Stimulated activated CD4-positive, alpha-beta T cell treated with anti-CD3 and anti-CD28 coated beads, TNF-alpha, amount 100 ng/mL, for 24 hours (primary cell): ENCODE data around the gene SLC22A23.

ENCODE experiments used
- DNase-seq, 3 experiments: peaks; one replicate each; pipeline ENCODE4 v3.0.0-alpha.2; 2020; ENCODE audit warnings: low read depth in 3 of 3

SLC22A23 gene

GRCh38 chr6:3285049-3285639 is 171.7 kb downstream of the SLC22A23 start:
- DNase-seq, result no peak

GRCh38 chr6:3284436-3284876 is 172.4 kb downstream of the SLC22A23 start:
- no peak for DNase-seq

DNA sequence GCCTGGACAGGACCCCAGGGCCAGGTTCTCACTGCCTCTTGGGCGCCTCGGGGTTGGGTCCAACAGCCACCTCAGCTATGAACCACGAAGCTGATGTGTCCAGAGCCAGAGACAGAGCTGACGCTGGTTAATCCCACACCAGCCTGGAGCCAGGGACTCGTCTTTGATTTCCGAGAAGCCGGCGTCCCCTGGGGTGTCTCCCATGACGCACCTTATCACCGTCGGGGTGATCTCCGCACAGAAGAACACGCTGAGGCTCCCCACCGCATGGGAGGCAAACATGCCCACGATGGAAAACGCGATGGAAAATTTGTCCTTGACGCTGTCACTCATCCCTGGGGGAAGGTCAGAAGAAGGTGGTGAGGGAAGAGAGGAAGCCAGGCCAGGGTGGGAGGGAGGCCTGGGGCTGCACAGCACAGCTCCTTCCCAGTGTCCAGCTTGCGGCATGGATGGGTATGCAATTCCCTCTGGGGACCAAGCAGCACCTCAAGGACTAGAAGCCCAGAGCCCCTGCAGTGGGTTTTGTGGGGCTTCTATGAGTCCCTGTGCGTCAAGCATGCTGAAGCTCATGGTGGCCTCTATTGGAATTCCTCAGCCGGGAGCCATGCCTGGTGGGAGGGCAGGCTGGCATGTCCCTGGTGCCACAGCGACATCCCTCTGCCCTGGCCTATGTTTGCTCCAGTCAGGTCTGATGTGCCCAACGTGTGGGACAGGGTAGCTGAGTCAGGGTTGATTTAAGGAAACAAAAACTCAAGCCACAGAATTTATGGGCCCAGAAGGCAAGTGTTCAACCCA is 173.0 kb downstream of the SLC22A23 start:
- DNase-seq, result no peak

DNA sequence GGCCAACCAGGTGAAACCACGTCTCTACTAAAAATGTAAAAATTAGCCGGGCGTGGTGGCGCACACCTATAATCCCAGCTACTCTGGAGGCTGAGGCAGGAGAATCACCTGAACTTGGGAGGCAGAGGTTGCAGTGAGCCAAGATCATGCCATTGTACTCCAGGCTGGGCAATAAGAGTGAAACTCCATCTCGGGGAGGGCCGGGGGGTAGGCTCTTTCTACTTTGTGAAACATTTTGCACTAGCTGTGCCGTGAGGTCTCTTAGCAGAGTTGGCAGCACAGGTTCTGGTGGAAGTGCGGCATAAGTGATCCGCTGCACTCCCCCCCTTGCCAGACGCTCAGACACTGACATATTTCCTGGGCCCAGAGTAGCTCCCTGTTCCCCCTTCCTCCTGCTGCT is 173.6 kb downstream of the SLC22A23 start:
- no peak for DNase-seq

DNA sequence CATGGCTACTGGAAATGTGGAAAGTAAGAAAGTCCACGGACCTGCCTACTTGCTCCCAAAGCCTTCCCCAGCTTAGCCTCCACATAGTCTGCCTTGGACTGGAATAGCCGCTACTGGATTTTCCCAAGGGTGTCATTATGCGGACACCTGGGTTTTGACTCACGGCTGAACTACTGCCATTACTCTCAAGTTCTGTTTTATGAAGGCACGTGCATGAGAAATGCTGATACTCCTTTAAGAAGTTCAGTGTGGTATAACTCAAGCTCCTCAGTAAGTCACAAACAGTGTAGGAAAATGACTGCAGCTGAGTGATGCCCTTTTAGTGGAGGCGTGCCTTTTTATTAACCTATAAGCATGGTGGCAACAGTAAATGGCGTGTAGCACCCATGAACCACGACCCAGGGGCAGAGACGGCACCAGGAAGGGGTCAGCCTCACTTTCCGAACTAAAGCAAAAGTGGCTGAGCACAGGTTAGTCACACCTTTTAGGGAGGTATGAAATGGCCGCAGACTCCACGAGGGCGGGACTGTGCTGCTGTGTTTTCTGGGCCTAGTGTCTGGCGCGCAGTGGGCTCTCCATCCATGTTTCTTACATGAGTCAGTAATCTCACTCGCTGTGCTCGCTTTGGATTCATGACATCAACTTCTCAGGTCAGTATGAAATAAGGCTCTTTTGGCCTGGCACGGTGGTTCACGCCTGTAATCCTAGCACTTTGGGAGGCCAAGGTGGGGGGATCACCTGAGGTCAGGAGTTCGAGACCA is 174.2 kb downstream of the SLC22A23 start:
- DNase-seq, result no peak

GRCh38 chr6:3281631-3282475 is 175.0 kb downstream of the SLC22A23 start:
- no peak for DNase-seq

DNA sequence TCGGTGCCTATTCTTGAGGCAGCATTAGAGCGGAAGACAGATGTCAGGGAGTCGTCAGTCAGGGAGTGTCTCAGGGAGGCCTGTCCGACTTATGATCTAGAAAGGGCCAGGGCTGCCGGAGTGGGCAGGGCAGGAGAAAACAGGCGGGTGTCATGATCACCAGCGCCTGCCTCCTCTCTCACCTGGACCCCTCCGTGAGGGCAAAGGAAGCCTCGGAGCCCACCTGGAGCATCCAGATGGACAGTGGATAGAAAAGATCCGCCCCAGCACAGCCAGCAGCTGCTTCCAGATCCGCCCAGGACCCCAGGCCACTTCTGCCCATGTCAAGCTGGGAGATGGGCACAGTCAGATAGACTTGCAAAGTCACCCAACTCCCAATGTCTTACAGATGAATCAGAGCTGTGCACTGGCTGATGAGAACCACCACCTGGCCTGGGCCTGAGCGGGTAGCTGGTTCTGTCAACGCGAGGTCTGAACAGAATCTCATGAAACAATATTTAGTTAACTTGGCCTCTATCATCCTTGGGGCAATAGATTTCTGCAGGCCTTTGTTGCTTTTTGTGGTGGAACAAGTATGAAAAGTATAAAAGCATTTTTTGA is 175.9 kb downstream of the SLC22A23 start:
- DNase-seq, result no peak

DNA sequence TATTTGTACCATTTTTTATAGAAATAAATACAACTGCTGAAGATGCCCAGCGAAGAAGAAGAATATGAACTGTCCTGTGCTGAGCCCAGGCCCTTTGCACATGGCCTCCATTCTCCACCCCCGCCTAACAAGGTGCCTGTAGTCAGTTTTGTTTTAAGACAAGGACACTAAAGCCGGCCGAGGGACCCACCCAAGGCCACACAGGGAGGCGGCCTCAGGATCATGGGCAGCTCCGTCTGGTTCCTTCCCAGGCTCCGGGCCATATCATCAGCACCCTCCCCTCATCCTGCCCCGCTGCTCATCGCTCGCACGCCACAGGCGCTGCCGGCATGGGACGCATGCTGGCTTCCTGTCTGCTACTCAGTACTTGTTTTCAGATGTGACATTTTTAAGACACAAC is 176.8 kb downstream of the SLC22A23 start:
- DNase-seq, result no peak

GRCh38 chr6:3278691-3279090 is 178.2 kb downstream of the SLC22A23 start:
- DNase-seq, result no peak

GRCh38 chr6:3277851-3278416 is 178.9 kb downstream of the SLC22A23 start:
- no peak for DNase-seq

GRCh38 chr6:3277251-3277650 is 179.6 kb downstream of the SLC22A23 start:
- DNase-seq, result no peak

- DNase-seq, result no peak
Measured at GRCh38 chr6:3276174-3277167, 180.4 kb downstream of the SLC22A23 start.

DNA sequence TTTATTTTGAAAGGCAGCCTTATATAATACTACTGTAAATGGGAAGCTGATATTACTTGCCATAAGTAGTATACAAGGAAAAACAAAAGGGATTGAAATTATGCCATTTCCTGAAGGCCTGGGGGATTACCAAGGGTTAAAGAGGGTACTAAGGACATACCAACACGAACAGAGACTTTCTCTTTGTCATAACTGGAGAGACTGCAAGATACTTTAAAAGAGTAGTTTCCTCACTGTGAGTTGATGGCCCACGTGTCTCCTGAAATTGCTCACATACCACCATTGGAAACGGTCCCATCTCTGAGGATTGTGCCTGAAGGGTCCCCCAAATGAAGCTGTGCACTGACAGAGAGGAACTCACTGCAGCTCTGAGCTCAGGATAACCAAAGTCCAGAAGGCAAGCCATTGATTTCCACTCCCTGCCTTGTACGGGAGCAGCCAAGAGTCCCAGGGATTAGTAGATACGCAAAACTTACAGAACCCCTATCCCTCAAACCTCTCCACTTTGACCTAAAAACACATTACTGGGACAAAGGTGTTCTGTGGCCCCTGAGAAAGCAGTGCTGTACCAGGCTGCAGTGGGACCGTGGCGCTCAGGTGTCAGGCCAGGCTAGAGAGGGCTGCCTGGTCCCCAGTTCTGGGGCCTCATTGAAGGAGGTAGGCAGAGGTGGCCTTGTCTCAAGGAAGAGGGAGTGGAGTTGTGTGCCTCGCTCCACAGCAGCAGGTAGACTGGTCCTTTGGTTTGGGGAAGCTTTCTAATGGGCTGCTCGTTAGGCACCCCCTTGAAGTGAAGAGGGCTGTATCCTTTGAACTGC is 182.9 kb downstream of the SLC22A23 start:
- DNase-seq, result no peak

DNA sequence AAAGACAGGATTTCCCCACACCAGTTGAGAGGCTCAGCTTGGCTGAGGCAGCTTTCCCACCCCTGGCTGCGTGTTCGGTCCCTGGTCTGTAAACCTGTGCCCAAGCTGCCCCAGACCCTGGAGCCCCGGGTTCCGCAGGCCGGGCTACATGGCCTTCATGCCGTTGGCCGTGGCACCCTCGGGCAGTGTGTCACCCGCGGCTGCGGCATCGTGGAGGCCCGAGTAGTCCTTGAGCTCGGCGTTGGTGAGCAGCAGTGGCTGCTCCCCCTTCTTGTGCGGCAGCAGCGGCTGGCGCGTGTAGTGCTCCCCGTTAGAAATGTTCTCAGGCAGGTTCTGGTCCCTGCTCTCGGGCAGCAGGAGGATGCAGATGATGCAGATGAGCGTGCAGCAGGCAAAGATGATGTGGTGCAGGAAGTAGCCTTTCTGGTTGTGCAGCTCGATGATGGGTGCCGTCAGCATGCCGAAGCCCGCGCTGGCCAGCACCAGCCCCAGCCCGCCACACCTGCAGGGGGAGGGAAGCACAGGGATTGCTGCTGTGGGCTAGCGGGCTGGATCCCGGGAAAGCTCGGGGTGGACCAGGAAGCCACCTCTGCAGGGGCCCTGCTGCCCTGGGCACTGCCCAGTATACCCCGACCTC is 183.8 kb downstream of the SLC22A23 start:
- DNase-seq, result no peak

GRCh38 chr6:3271756-3272155 is 185.1 kb downstream of the SLC22A23 start:
- no peak for DNase-seq

- DNase-seq, result no peak
Measured at GRCh38 chr6:3270258-3270657, 186.6 kb downstream of the SLC22A23 start.

DNA sequence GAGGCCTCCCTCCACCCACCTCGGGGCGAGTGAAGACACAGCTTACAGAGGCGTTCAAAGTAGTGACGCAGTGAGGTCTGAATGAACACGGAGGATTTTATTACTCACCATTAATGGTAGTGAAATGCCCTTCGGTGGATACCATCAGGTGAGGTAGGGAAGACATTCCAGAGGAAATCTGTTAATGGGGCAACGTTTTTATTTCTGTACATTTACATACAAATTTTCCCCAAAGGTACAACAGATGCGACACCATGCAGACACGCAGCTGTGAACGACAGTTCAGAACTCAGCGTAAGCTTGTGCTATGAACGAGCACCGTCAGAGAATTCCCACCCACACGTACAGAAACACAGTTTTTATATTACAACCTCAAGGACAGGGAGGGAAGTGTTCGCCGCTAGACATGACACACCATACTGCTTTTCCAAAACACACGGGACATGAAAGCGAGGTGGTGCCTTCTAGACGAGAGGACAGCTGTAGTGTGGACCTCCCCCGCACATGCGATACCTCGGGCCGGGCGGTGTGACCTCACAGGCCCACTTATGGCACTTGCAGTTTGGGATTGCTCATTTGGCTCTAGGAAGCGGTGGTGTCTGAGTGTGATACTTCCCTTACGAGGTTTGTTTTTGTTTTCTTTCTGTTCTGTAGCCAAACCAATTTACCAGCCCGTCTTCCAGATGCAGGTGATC is 187.4 kb downstream of the SLC22A23 start:
- peak in 1 of 3 experiments; percentile 5 for DNase-seq

DNA sequence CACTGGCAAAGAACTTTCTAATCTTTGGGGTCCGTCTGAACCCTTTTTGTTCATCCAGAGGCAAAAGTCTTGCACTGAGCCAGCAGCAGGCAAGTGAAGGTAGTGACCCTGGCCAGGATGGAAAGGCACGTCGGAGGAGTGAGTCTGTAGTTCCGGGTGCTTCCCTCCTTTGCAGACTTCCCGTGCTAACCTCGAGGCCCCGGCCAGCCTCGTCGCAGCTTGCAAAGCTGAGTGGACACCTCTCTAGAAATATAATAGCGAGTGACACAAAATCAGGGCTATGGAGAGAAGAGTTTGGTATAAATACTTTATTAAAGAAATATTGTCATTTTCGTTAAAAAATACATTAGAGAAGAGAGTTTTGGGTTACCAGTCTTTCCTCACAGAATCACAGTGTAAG is 188.2 kb downstream of the SLC22A23 start:
- no peak for DNase-seq
